ENCODE measurements around the gene CHERP.
A peak's percentile ranks its signal among the peaks of the same experiment; 100 is the strongest.

The CHERP gene

GRCh38 chr19:16571283-16571682, 29.0 kb upstream of the CHERP start:
- no peak for DNase-seq (ENCODE audit: low read depth)
- no peak for TF ChIP-seq CTCF (IDR thresholded peaks at IDR 0.05; ENCODE audit: control insufficient read depth, insufficient read depth, low read depth, low read length, missing control alignments)
- peak overlapping the region; percentile 76 for H3K4me3 ChIP-seq (ENCODE audit: control insufficient read depth, low read depth, low read length)

- TF ChIP-seq CTCF (IDR thresholded peaks at IDR 0.05; ENCODE audit: control insufficient read depth, insufficient read depth, low read depth, low read length, missing control alignments) = no peak
- no peak for DNase-seq (ENCODE audit: low read depth)
- H3K4me3 ChIP-seq (ENCODE audit: control insufficient read depth, low read depth, low read length) = no peak overlapping the region
Measured at GRCh38 chr19:16569609-16570320, 27.5 kb upstream of the CHERP start.

- no peak for TF ChIP-seq CTCF (IDR thresholded peaks at IDR 0.05; ENCODE audit: control insufficient read depth, insufficient read depth, low read depth, low read length, missing control alignments)
- H3K4me3 ChIP-seq (ENCODE audit: control insufficient read depth, low read depth, low read length) = no peak overlapping the region
- DNase-seq (ENCODE audit: low read depth) = no peak
Measured at GRCh38 chr19:16566702-16567101, 24.5 kb upstream of the CHERP start.

- no peak overlapping the region for H3K4me3 ChIP-seq (ENCODE audit: control insufficient read depth, low read depth, low read length)
Measured at GRCh38 chr19:16566161-16566560, 23.9 kb upstream of the CHERP start.

GRCh38 chr19:16564842-16565241, 22.6 kb upstream of the CHERP start:
- no peak overlapping the region for H3K4me3 ChIP-seq (ENCODE audit: control insufficient read depth, low read depth, low read length)
- no peak for DNase-seq (ENCODE audit: low read depth)
- TF ChIP-seq CTCF (IDR thresholded peaks at IDR 0.05; ENCODE audit: control insufficient read depth, insufficient read depth, low read depth, low read length, missing control alignments) = no peak

More at GRCh38 chr19:16566161-16566560, 23.9 kb upstream of the CHERP start:
- no peak for TF ChIP-seq CTCF (IDR thresholded peaks at IDR 0.05; ENCODE audit: control insufficient read depth, insufficient read depth, low read depth, low read length, missing control alignments)
- DNase-seq (ENCODE audit: low read depth) = no peak

GRCh38 chr19:16562608-16563025, 20.4 kb upstream of the CHERP start:
- no peak for DNase-seq (ENCODE audit: low read depth)

More at GRCh38 chr19:16562608-16563025, 20.4 kb upstream of the CHERP start:
- no peak overlapping the region for H3K4me3 ChIP-seq (ENCODE audit: control insufficient read depth, low read depth, low read length)
- TF ChIP-seq CTCF (IDR thresholded peaks at IDR 0.05; ENCODE audit: control insufficient read depth, insufficient read depth, low read depth, low read length, missing control alignments) = no peak
